Endothelial cell of umbilical vein (primary cell): ENCODE measurements around the gene PSAPL1. TPM values are rescaled to one million over a fixed set of nuclear protein-coding genes. Genes with fewer than 3 reads are reported as not detected.

Experiments used
- BruUV-seq: library from RNA; stranded (reverse); fragments of 400-500 nt; replicated peaks from 2 replicates; lab custom pipeline; 2021; lab: Mats Ljungman, UMichigan
- CTCF ChIA-PET: fragments of 300-600, 350-600 bp; sonication (Branson Sonifier 250); formaldehyde crosslinking; loops from one replicate; lab custom pipeline; 2021; ENCODE audit warnings: antibody characterized with exemption, inconsistent platforms; lab: Charles Lee
- POLR2A ChIA-PET: fragments of 300-600, 350-600 bp; sonication (Branson Sonifier 250); formaldehyde crosslinking; loops from one replicate; lab custom pipeline; 2021; ENCODE audit warnings: antibody characterized with exemption, inconsistent platforms; lab: Charles Lee
- DNase-seq: peaks from one replicate; pipeline ENCODE4 v3.0.0-alpha.2; 2011; ENCODE audit warnings: low read depth, low spot score
- FAIRE-seq: peaks from 2 replicates; lab custom pipeline; 2011; peaks lifted over from hg19 to GRCh38; lab: Jason Lieb, UNC
- H2AFZ ChIP-seq: 2 replicates; pipeline ENCODE4 v1.6.0; 2012; ENCODE audit warnings: low read depth, low read length, control low read depth, inconsistent platforms
- H3K27ac ChIP-seq: 2 replicates; pipeline ENCODE4 v1.5.1; 2011; ENCODE audit warnings: low read depth, mild to moderate bottlenecking, control low read depth, low read length, moderate library complexity; ENCODE audit not compliant: insufficient read depth
- H3K27me3 ChIP-seq, 2 experiments: 2 replicates each; pipeline versions ENCODE4 v1.6.0 to v1.6.1; 2011; ENCODE audit warnings: low read length in 2 of 2, mixed read lengths in 1 of 2; ENCODE audit not compliant: control insufficient read depth in 2 of 2, insufficient read depth in 2 of 2
- H3K36me3 ChIP-seq, 2 experiments: 2 replicates in 1 of 2; 3 replicates in 1 of 2; pipeline ENCODE4 v1.5.1; 2011; ENCODE audit warnings: low read length in 2 of 2, mild to moderate bottlenecking in 1 of 2, moderate library complexity in 1 of 2; ENCODE audit not compliant: control insufficient read depth in 2 of 2, insufficient read depth in 2 of 2; ENCODE audit errors: extremely low read depth in 1 of 2
- H3K4me1 ChIP-seq: 3 replicates; pipeline ENCODE4 v1.5.1; 2011; ENCODE audit warnings: mild to moderate bottlenecking, low read length; ENCODE audit not compliant: control insufficient read depth, insufficient read depth; ENCODE audit errors: extremely low read depth
- H3K4me2 ChIP-seq: 2 replicates; pipeline ENCODE4 v1.6.1; 2011; ENCODE audit warnings: low read length, control low read depth, mixed read lengths; ENCODE audit not compliant: insufficient read depth
- H3K4me3 ChIP-seq, 3 experiments: fragments of 200-600 bp in 1 of 3; sonication (generic), shearing (Covaris generic) in 1 of 3; replicated peaks in 1 of 3; 2 replicates each; pipeline ENCODE4 v1.5.1; 2011 to 2016; ENCODE audit warnings: control low read depth in 3 of 3, low read length in 3 of 3, mild to moderate bottlenecking in 2 of 3, inconsistent platforms in 1 of 3, low read depth in 1 of 3, moderate library complexity in 1 of 3; ENCODE audit not compliant: insufficient read depth in 1 of 3
- H3K79me2 ChIP-seq: 2 replicates; pipeline ENCODE4 v1.6.0; 2012; ENCODE audit warnings: low read length, inconsistent platforms; ENCODE audit not compliant: control insufficient read depth, insufficient read depth
- H3K9ac ChIP-seq: replicated peaks from 2 replicates; pipeline ENCODE3; 2011; ENCODE audit warnings: low read length, control low read depth; ENCODE audit not compliant: insufficient read depth; ENCODE audit errors: extremely low read depth
- H3K9me1 ChIP-seq: replicated peaks from 3 replicates; pipeline ENCODE4 v1.6.0; 2011; ENCODE audit warnings: mild to moderate bottlenecking, low read length; ENCODE audit not compliant: control insufficient read depth, insufficient read depth; ENCODE audit errors: extremely low read depth
- H3K9me3 ChIP-seq: replicated peaks from 2 replicates; pipeline ENCODE4 v1.5.1; 2012; ENCODE audit warnings: low read length, inconsistent platforms; ENCODE audit not compliant: control insufficient read depth, insufficient read depth
- H4K20me1 ChIP-seq: replicated peaks from 2 replicates; pipeline ENCODE3; 2011; ENCODE audit warnings: mild to moderate bottlenecking, low read length; ENCODE audit not compliant: control insufficient read depth, insufficient read depth; ENCODE audit errors: extremely low read depth
- EZH2 ChIP-seq: IDR thresholded peaks from 2 replicates; pipeline ENCODE4 v1.6.1; 2012; ENCODE audit warnings: borderline replicate concordance, low read depth, mild to moderate bottlenecking, moderate library complexity, low read length, inconsistent platforms; ENCODE audit not compliant: severe bottlenecking
- MYC ChIP-seq: IDR thresholded peaks from one replicate; pipeline ENCODE4 v1.6.1; 2011; ENCODE audit warnings: mild to moderate bottlenecking, low read depth, low read length
- POLR2A ChIP-seq: IDR thresholded peaks from 2 replicates; pipeline ENCODE4 v1.6.1; 2012; ENCODE audit warnings: low read depth, mild to moderate bottlenecking, control low read depth, low read length
- dilution Hi-C: fragments of 300-500 bp; cut with MboI; formaldehyde crosslinking; loops from one replicate; pipeline ENCODE4 v1.15.0; 2019; ENCODE audit warnings: low sequenced_read_pairs; ENCODE audit not compliant: extremely low pct_ligation_motif_present
- intact Hi-C: fragments of 100-400 bp; cut with micrococcal nuclease; formaldehyde crosslinking; loops from one replicate; pipeline ENCODE4 v1.10.0; 2022
- polyA plus RNA-seq, 4 experiments: library from polyadenylated mRNA; depleted of rRNA in 3 of 4; stranded (reverse) in 3 of 4; unstranded in 1 of 4; fragments of >200 nt; gene quantifications; 2 replicates each; pipeline versions ENCODE4 v1.2.1 to v1.2.3, GENCODE V29; 2011 to 2012; ENCODE audit warnings: missing spikeins in 1 of 4
- total RNA-seq: library from RNA; stranded (reverse); gene quantifications from 2 replicates; pipeline ENCODE4 v1.2.3, GENCODE V29; 2021
- TF ChIP-seq, protein P1 (sequence below): IDR thresholded peaks from 2 replicates; pipeline ENCODE4 v1.6.1; 2011; ENCODE audit not compliant: insufficient read depth, insufficient read length
- TF ChIP-seq, protein P2 (sequence below), 2 donors: IDR thresholded peaks; 1 replicate in 1 of 2; 2 replicates in 1 of 2; pipeline ENCODE4 v1.5.1; 2011; ENCODE audit warnings: low read length in 2 of 2, mild to moderate bottlenecking in 2 of 2, moderate library complexity in 2 of 2, control low read depth in 1 of 2, inconsistent platforms in 1 of 2, low read depth in 1 of 2; ENCODE audit not compliant: insufficient read depth in 1 of 2; ENCODE audit errors: extremely low read depth in 1 of 2

Gene PSAPL1
- total and polyA plus RNA-seq, 2 donors (not counting 3 experiments of a cell fraction or from before 2014, with no cell fraction given), result not detected

DNA sequence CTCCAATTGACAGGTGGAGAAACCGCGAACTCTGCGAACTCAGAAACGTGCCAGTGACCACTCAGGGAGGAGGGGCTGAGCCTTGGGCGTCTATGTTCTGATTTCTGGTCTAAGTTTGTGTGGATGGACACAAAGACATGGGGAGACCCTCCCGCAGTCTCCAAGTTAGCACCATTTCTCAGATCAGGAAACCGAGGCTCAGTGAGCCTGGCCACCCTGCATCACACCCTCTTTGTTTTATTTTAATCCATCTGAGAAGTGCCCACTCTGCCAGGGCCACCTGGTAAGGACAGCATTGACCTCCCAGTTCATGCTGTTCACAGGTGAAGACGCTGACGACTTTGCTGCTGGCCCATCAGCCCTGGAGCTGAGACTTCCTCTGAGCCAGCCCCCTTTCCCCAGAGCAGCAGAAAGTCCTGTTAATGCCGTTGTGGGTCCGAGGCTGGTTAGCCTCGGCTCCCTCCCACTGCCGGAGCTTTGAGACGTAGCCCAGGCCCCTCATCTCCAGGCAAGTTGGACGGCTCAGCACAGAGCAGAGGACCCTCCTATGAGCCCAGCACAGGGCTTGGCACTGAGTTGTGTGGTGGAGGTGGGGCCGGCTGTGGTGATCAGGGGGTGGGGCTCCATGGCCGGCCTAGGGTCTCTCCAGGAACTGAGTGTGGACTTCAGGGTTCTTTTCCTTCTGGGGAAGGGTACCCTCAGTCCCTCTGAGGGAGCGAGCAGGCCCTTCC is 43.7 kb downstream of the PSAPL1 start:
- no peak overlapping the region for H3K27ac ChIP-seq
- no peak for DNase-seq
- CTCF ChIA-PET, result interaction anchor here (1.1 kb wide), 1 partner anchor 11 kb away, joined by 3 read pairs; no protein-coding TSS in a partner anchor
- no peaks in the 10 kb centered on the region for H3K9me3 ChIP-seq
- no TSS peak for BruUV-seq
- H3K9ac ChIP-seq, result no peak overlapping the region
- no peak overlapping the region for H3K4me3 ChIP-seq
- no peaks in the 10 kb centered on the region for H3K27me3 ChIP-seq
- no peak for FAIRE-seq
- no peaks in the 10 kb centered on the region for H3K79me2 ChIP-seq
- H3K4me2 ChIP-seq, result no peak overlapping the region
- no peaks in the 10 kb centered on the region for H4K20me1 ChIP-seq
- intact Hi-C loops, result no loop called here
- no peaks in the 10 kb centered on the region for H3K9me1 ChIP-seq
- H2AFZ ChIP-seq, result no peak overlapping the region
- no peaks in the 10 kb centered on the region for H3K4me1 ChIP-seq
- TF ChIP-seq, protein P1, sequence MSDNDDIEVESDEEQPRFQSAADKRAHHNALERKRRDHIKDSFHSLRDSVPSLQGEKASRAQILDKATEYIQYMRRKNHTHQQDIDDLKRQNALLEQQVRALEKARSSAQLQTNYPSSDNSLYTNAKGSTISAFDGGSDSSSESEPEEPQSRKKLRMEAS, result no peak
- TF ChIP-seq EZH2 (no peak), POLR2A (no peak), MYC (no peak)
- TF ChIP-seq, protein P2, sequence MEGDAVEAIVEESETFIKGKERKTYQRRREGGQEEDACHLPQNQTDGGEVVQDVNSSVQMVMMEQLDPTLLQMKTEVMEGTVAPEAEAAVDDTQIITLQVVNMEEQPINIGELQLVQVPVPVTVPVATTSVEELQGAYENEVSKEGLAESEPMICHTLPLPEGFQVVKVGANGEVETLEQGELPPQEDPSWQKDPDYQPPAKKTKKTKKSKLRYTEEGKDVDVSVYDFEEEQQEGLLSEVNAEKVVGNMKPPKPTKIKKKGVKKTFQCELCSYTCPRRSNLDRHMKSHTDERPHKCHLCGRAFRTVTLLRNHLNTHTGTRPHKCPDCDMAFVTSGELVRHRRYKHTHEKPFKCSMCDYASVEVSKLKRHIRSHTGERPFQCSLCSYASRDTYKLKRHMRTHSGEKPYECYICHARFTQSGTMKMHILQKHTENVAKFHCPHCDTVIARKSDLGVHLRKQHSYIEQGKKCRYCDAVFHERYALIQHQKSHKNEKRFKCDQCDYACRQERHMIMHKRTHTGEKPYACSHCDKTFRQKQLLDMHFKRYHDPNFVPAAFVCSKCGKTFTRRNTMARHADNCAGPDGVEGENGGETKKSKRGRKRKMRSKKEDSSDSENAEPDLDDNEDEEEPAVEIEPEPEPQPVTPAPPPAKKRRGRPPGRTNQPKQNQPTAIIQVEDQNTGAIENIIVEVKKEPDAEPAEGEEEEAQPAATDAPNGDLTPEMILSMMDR (IDR thresholded peaks at IDR 0.05; ENCODE audit: extremely low read depth in 1 of 2, insufficient read depth in 1 of 2, low read depth in 1 of 2, low read length in 2 of 2), result no peak
- H3K36me3 ChIP-seq, result no peaks in the 10 kb centered on the region
- POLR2A ChIA-PET, result no interaction called here
- dilution Hi-C loops, result no loop called here
